H9 (cell line): ENCODE results near the gene CDH6. TPM values are rescaled to one million over a fixed set of nuclear protein-coding genes. Genes with fewer than 3 reads are reported as not detected.

Experiments used
- DNase-seq: peaks from one replicate; pipeline ENCODE4 v3.0.0-alpha.2; 2017
- H2AFZ ChIP-seq: one replicate; pipeline ENCODE4 v1.6.1; 2013; ENCODE audit warnings: mild to moderate bottlenecking, low read length, control low read depth, moderate library complexity
- H2AK5ac ChIP-seq: 2 replicates; pipeline ENCODE4 v1.6.1; 2013; ENCODE audit warnings: low read length, control low read depth, mixed read lengths; ENCODE audit not compliant: insufficient read length
- H2BK120ac ChIP-seq: one replicate; pipeline ENCODE4 v1.6.1; 2013; ENCODE audit warnings: low read depth, mild to moderate bottlenecking, low read length, control low read depth, inconsistent platforms; ENCODE audit not compliant: poor library complexity, severe bottlenecking
- H2BK12ac ChIP-seq: 2 replicates; pipeline ENCODE4 v1.6.1; 2013; ENCODE audit warnings: low read length, control low read depth, mixed read lengths, low read depth; ENCODE audit not compliant: insufficient read length
- H2BK15ac ChIP-seq: 2 replicates; pipeline ENCODE4 v1.6.1; 2013; ENCODE audit warnings: low read depth, low read length, control low read depth
- H2BK20ac ChIP-seq: one replicate; pipeline ENCODE4 v1.6.1; 2013; ENCODE audit warnings: low read depth, mild to moderate bottlenecking, low read length, control low read depth, inconsistent platforms; ENCODE audit not compliant: poor library complexity, severe bottlenecking
- H2BK5ac ChIP-seq: 2 replicates; pipeline ENCODE4 v1.6.1; 2013; ENCODE audit warnings: low read length, control low read depth, mixed read lengths; ENCODE audit not compliant: insufficient read length
- H3K14ac ChIP-seq: 2 replicates; pipeline ENCODE4 v1.6.1; 2013; ENCODE audit warnings: low read length, control low read depth; ENCODE audit not compliant: insufficient read depth
- H3K18ac ChIP-seq: 2 replicates; pipeline ENCODE4 v1.6.1; 2013; ENCODE audit warnings: low read depth, mild to moderate bottlenecking, mixed read lengths, low read length, control low read depth; ENCODE audit not compliant: insufficient read length
- H3K23ac ChIP-seq: 2 replicates; pipeline ENCODE4 v1.6.1; 2013; ENCODE audit warnings: low read length, control low read depth, mixed read lengths, low read depth; ENCODE audit not compliant: insufficient read length
- H3K23me2 ChIP-seq: 2 replicates; pipeline ENCODE4 v1.6.1; 2013; ENCODE audit warnings: low read depth, mild to moderate bottlenecking, mixed read lengths, low read length, control low read depth; ENCODE audit not compliant: insufficient read length, poor library complexity, severe bottlenecking
- H3K27ac ChIP-seq: 2 replicates; pipeline ENCODE4 v1.5.1; 2013; ENCODE audit warnings: low read length, control low read depth, mixed read lengths, low read depth; ENCODE audit not compliant: insufficient read length
- H3K27me3 ChIP-seq: 2 replicates; pipeline ENCODE4 v1.6.1; 2013; ENCODE audit warnings: low read length, control low read depth, inconsistent platforms; ENCODE audit not compliant: insufficient read depth
- H3K4ac ChIP-seq: 2 replicates; pipeline ENCODE4 v1.6.1; 2013; ENCODE audit warnings: low read depth, mild to moderate bottlenecking, control low read depth, inconsistent platforms, low read length, moderate library complexity
- H3K4me1 ChIP-seq: 2 replicates; pipeline ENCODE4 v1.6.1; 2013; ENCODE audit warnings: low read length, control low read depth, inconsistent platforms; ENCODE audit not compliant: insufficient read depth
- H3K4me2 ChIP-seq: 2 replicates; pipeline ENCODE4 v1.6.1; 2013; ENCODE audit warnings: low read length, control low read depth, mixed read lengths; ENCODE audit not compliant: insufficient read length, insufficient read depth
- H3K56ac ChIP-seq: 2 replicates; pipeline ENCODE4 v1.6.1; 2013; ENCODE audit warnings: low read depth, mild to moderate bottlenecking, mixed read lengths, low read length, control low read depth; ENCODE audit not compliant: insufficient read length
- H3K79me1 ChIP-seq: 2 replicates; pipeline ENCODE4 v1.6.1; 2013; ENCODE audit warnings: low read depth, mild to moderate bottlenecking, moderate library complexity, low read length, control low read depth, inconsistent platforms; ENCODE audit not compliant: insufficient read depth, poor library complexity, severe bottlenecking
- H3K79me2 ChIP-seq: 2 replicates; pipeline ENCODE4 v1.6.1; 2013; ENCODE audit warnings: low read length, control low read depth, inconsistent platforms; ENCODE audit not compliant: insufficient read depth
- H3K9ac ChIP-seq: 2 replicates; pipeline ENCODE4 v1.6.1; 2013; ENCODE audit warnings: low read length, control low read depth, mixed read lengths; ENCODE audit not compliant: insufficient read length; ENCODE audit errors: extremely low read depth
- H3K9me3 ChIP-seq: one replicate; pipeline ENCODE4 v1.6.1; 2013; ENCODE audit warnings: low read depth, low read length, inconsistent platforms; ENCODE audit not compliant: control insufficient read depth
- H3T11ph ChIP-seq: one replicate; pipeline ENCODE4 v1.6.1; 2013; ENCODE audit warnings: mild to moderate bottlenecking, low read length, control low read depth, inconsistent platforms
- H4K20me1 ChIP-seq: one replicate; pipeline ENCODE4 v1.6.1; 2013; ENCODE audit not compliant: control insufficient read depth, insufficient read length, insufficient read depth
- H4K5ac ChIP-seq: 2 replicates; pipeline ENCODE4 v1.6.1; 2013; ENCODE audit warnings: low read depth, mild to moderate bottlenecking, mixed read lengths, low read length, control low read depth; ENCODE audit not compliant: insufficient read length
- H4K8ac ChIP-seq: replicated peaks from 2 replicates; pipeline ENCODE4 v1.6.1; 2013; ENCODE audit warnings: low read length, control low read depth, mixed read lengths, low read depth; ENCODE audit not compliant: insufficient read length
- H4K91ac ChIP-seq: 2 replicates; pipeline ENCODE4 v1.6.1; 2013; ENCODE audit warnings: low read depth, mild to moderate bottlenecking, moderate library complexity, mixed read lengths, low read length, control low read depth; ENCODE audit not compliant: insufficient read length
- H3K27ac Mint-ChIP-seq, 3 experiments: 2 replicates in 2 of 3; 3 replicates in 1 of 3; pipeline ENCODE4 v1.8.0; 2020 to 2021; ENCODE audit warnings: mixed read lengths in 3 of 3, mild to moderate bottlenecking in 1 of 3, moderate library complexity in 1 of 3
- H3K27me3 Mint-ChIP-seq: 2 replicates; pipeline ENCODE4 v1.8.0; 2021; ENCODE audit warnings: low read depth, mild to moderate bottlenecking, moderate library complexity, mixed read lengths
- H3K36me3 Mint-ChIP-seq, 3 experiments: 2 replicates in 2 of 3; 3 replicates in 1 of 3; pipeline ENCODE4 v1.8.0; 2020 to 2021; ENCODE audit warnings: low read depth in 3 of 3, mixed read lengths in 3 of 3; ENCODE audit not compliant: insufficient read depth in 1 of 3
- H3K4me1 Mint-ChIP-seq, 2 experiments: 2 replicates each; pipeline ENCODE4 v1.8.0; 2020; ENCODE audit warnings: mixed read lengths in 2 of 2
- H3K4me3 Mint-ChIP-seq, 2 experiments: 2 replicates in 1 of 2; 3 replicates in 1 of 2; pipeline ENCODE4 v1.8.0; 2020 to 2021; ENCODE audit warnings: mild to moderate bottlenecking in 2 of 2, mixed read lengths in 2 of 2, moderate library complexity in 1 of 2
- H3K9me3 Mint-ChIP-seq, 2 experiments: 2 replicates in 1 of 2; 3 replicates in 1 of 2; pipeline ENCODE4 v1.8.0; 2020; ENCODE audit warnings: mild to moderate bottlenecking in 2 of 2, mixed read lengths in 2 of 2, moderate library complexity in 1 of 2
- CTCF ChIP-seq: fragments of 200-600 bp; sonication (generic); conservative IDR thresholded peaks from 3 replicates; pipeline ENCODE4 v1.8.0; 2021; ENCODE audit warnings: antibody characterized with exemption, mild to moderate bottlenecking
- WGBS: extraction: QIAGEN DNeasy Blood & Tissue Kit; methylation state at CpG from one replicate; pipeline ENCODE4 v1.1.7; 2013; ENCODE audit warnings: missing lambda C conversion rate, low lambda C conversion rate, mixed read lengths; ENCODE audit not compliant: insufficient read length; ENCODE audit errors: extremely low coverage; 5-methylcytosine and 5-hydroxymethylcytosine counted together
- total RNA-seq: library from RNA; stranded (reverse); gene quantifications from 2 replicates; pipeline ENCODE4 v1.2.1, GENCODE V29; 2021

Gene CDH6
- total RNA-seq, 1 experiment from 2014 or later = 11.7 TPM

DNA sequence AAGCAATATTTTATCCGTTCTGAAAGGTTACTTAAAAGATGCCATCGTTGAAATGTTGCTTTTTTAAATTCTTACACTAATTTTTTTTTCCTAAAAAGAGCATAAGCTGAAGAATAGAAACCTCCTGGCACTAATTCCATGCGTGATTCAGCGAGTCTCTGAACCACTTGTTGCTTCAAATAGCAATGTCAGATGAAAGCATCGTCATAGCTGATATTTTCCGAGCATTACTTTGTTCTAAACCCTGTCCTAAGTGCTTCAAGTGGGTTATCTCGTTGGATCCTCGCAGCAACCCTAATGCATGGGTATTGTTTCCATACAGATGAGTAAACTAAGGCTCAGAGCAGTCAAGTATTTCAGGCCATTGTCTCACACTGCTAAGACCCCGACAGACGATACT is 79.7 kb downstream of the CDH6 start:
- Mint-ChIP-seq H3K4me3 (no peak overlapping the region), H3K4me1 (peaks cover 31 to 34% of the 10 kb centered on the region in 2 experiments), H3K9me3 (no peaks in the 10 kb centered on the region)

More for the DNA sequence above, 79.7 kb downstream of the CDH6 start:
- Histone ChIP-seq H3K79me1 (no peaks in the 10 kb centered on the region), H3K56ac (no peak overlapping the region), H3K14ac (no peak overlapping the region), H3K27ac (no peak overlapping the region), H2BK120ac (no peak overlapping the region), H3K23ac (no peak overlapping the region), H3K23me2 (no peaks in the 10 kb centered on the region), H3K18ac (no peak overlapping the region), H3K4ac (no peak overlapping the region), H3K4me2 (no peak overlapping the region), H3K4me1 (peaks cover 9% of the 10 kb centered on the region; the same call in 1 of the 2 replicates), H2BK15ac (no peak overlapping the region), H3T11ph (no peak overlapping the region), H4K5ac (no peak overlapping the region), H2AFZ (no peak overlapping the region), H2BK20ac (no peak overlapping the region), H4K8ac (no peak overlapping the region), H2BK12ac (no peak overlapping the region), H3K9ac (no peak overlapping the region), H4K20me1 (no peaks in the 10 kb centered on the region), H3K27me3 (no peaks in the 10 kb centered on the region; the same call in 1 of the 2 replicates), H2BK5ac (no peak overlapping the region), H2AK5ac (no peak overlapping the region), H3K9me3 (no peaks in the 10 kb centered on the region), H3K79me2 (no peaks in the 10 kb centered on the region), H4K91ac (no peak overlapping the region)
- WGBS = no CpG with 5 or more reads among the region's 10 CpGs
- no peak overlapping the region for H3K27ac Mint-ChIP-seq
- no peak for TF ChIP-seq CTCF
- no peaks in the 10 kb centered on the region; the same call in 1 of the 2 replicates for H3K27me3 Mint-ChIP-seq
- no peak for DNase-seq
- H3K36me3 Mint-ChIP-seq = peaks cover 0 to 2% (median 0%) of the 10 kb centered on the region in 3 experiments; a peak in 1 of 7 replicates
